ENCODE data around the gene LEMD3.

GRCh38 chr12:65164244-65164643, 5.1 kb upstream of the LEMD3 start:
- TF ChIP-seq CTCF (IDR thresholded peaks at IDR 0.05; ENCODE audit: borderline replicate concordance, extremely low read depth, low read length, poor library complexity, severe bottlenecking) (no peak), EZH2 (IDR thresholded peaks at IDR 0.05; ENCODE audit: borderline replicate concordance, low read depth, low read length, severe bottlenecking) (no peak)

Measured in DND-41 (cell line).